ENCODE results near the gene C1orf226. TPM values are rescaled to one million over a fixed set of nuclear protein-coding genes. Genes with fewer than 3 reads are reported as not detected.

The C1orf226 gene
- total and polyA plus RNA-seq, 10 of the 15 experiments (the other 5 are each of a cell fraction or from before 2014, with no cell fraction given): not detected

- intact Hi-C loops (cut with micrococcal nuclease; ENCODE audit: unreplicated experiment): no loop called here
- POLR2A ChIA-PET: no interaction called here
- no peaks in the 10 kb centered on the region for H3K79me2 ChIP-seq (ENCODE audit: control insufficient read depth, insufficient read depth, low read length)
- no peak overlapping the region for H3K4me2 ChIP-seq (ENCODE audit: control insufficient read depth, insufficient read depth)
- 8% methylated on average over 13 of the region's 13 CpGs for WGBS (ENCODE audit: insufficient coverage, insufficient replicate concordance, low lambda C conversion rate, missing lambda C conversion rate)
- no peaks in the 10 kb centered on the region for H3K36me3 ChIP-seq (ENCODE audit: control insufficient read depth in 2 of 2, insufficient read depth in 2 of 2, low read length in 1 of 2)
- no TSS peak for BruUV-seq (replicated peaks)
- no peak overlapping the region for H3K4me3 ChIP-seq
- peak in 1 of 2 experiments; percentile 26; a peak in 1 of 4 replicates for TF ChIP-seq BHLHE40 (IDR thresholded peaks at IDR 0.05; ENCODE audit: borderline replicate concordance in 1 of 2, low read depth in 2 of 2, low read length in 1 of 2)
- TF ChIP-seq GATAD2B (conservative IDR thresholded peaks at IDR 0.05; ENCODE audit: low read depth): no peak
- FAIRE-seq (no peak), ATAC-seq (peak; percentile 50), DNase-seq (ENCODE audit: low read depth, low spot score) (no peak)
- SMC1A ChIA-PET (ENCODE audit: uncharacterized antibody, unreplicated experiment): interaction anchor here (1.1 to 2.2 kb wide), 5 partner anchors 8 to 17 kb away, joined by 3 to 6 read pairs (median 6); no protein-coding TSS in a partner anchor
- H3K27ac ChIP-seq (ENCODE audit: control insufficient read depth, insufficient read depth): no peak overlapping the region
- H3K4me1 ChIP-seq (ENCODE audit: control insufficient read depth, insufficient read depth, low read length): no peaks in the 10 kb centered on the region
- H3K27me3 ChIP-seq (replicated peaks in 1 of 2; ENCODE audit: control insufficient read depth in 2 of 2, insufficient read depth in 2 of 2, low read length in 1 of 2): no peaks in the 10 kb centered on the region
- H3K9ac ChIP-seq (ENCODE audit: control insufficient read depth, insufficient read depth, low read length): no peak overlapping the region
- in situ Hi-C loops (cut with MboI): no loop called here
- RAD21 ChIA-PET (ENCODE audit: unreplicated experiment): interaction anchor here (0.8 to 1.0 kb wide), 2 partner anchors 15 to 19 kb away, joined by 3 to 4 read pairs; no protein-coding TSS in a partner anchor
- CTCF ChIA-PET: interaction anchor here (1.0 to 3.0 kb wide), 3 partner anchors 13 to 17 kb away, joined by 3 to 15 read pairs (median 7); no protein-coding TSS in a partner anchor
- no peak overlapping the region for H2AFZ ChIP-seq (ENCODE audit: control insufficient read depth, low read depth, low read length)
- H4K20me1 ChIP-seq (ENCODE audit: control insufficient read depth, insufficient read depth): no peaks in the 10 kb centered on the region; the same call in 1 of the 2 replicates
- no peaks in the 10 kb centered on the region for H3K9me3 ChIP-seq (replicated peaks; ENCODE audit: control insufficient read depth, insufficient read depth, low read length)
Measured at GRCh38 chr1:162372159-162373071, 9.1 kb upstream of the C1orf226 start.

- Histone ChIP-seq H3K36me3 (ENCODE audit: control insufficient read depth in 2 of 2, insufficient read depth in 2 of 2, low read length in 1 of 2) (no peaks in the 10 kb centered on the region), H4K20me1 (ENCODE audit: control insufficient read depth, insufficient read depth) (no peaks in the 10 kb centered on the region; the same call in 1 of the 2 replicates), H3K4me1 (ENCODE audit: control insufficient read depth, insufficient read depth, low read length) (no peaks in the 10 kb centered on the region), H3K4me2 (ENCODE audit: control insufficient read depth, insufficient read depth) (no peak overlapping the region), H3K9me3 (replicated peaks; ENCODE audit: control insufficient read depth, insufficient read depth, low read length) (no peaks in the 10 kb centered on the region), H3K27ac (ENCODE audit: control insufficient read depth, insufficient read depth) (no peak overlapping the region), H3K4me3 (no peak overlapping the region), H3K79me2 (ENCODE audit: control insufficient read depth, insufficient read depth, low read length) (no peaks in the 10 kb centered on the region), H3K27me3 (replicated peaks in 1 of 2; ENCODE audit: control insufficient read depth in 2 of 2, insufficient read depth in 2 of 2, low read length in 1 of 2) (no peaks in the 10 kb centered on the region), H2AFZ (ENCODE audit: control insufficient read depth, low read depth, low read length) (no peak overlapping the region), H3K9ac (ENCODE audit: control insufficient read depth, insufficient read depth, low read length) (no peak overlapping the region)
- in situ Hi-C loops (cut with MboI) (no loop called here), intact Hi-C loops (cut with micrococcal nuclease; ENCODE audit: unreplicated experiment) (no loop called here)
- no peak for DNase-seq (ENCODE audit: low read depth, low spot score)
- no peak for ATAC-seq
- no peak for FAIRE-seq
- 0% methylated on average over 1 of the region's 1 CpG for WGBS (ENCODE audit: insufficient coverage, insufficient replicate concordance, low lambda C conversion rate, missing lambda C conversion rate)
- ChIA-PET CTCF (interaction anchor here (3.0 kb wide), 1 partner anchor 16 kb away, joined by 15 read pairs; no protein-coding TSS in a partner anchor), POLR2A (no interaction called here), RAD21 (ENCODE audit: unreplicated experiment) (no interaction called here), SMC1A (ENCODE audit: uncharacterized antibody, unreplicated experiment) (interaction anchor here (1.8 to 1.9 kb wide), 2 partner anchors 10 to 14 kb away, joined by 5 to 6 read pairs; no protein-coding TSS in a partner anchor)
- no TSS peak for BruUV-seq (replicated peaks)
- no peak for TF ChIP-seq ATF7 (IDR thresholded peaks at IDR 0.05; ENCODE audit: low read depth)
- no peak for TF ChIP-seq TBL1XR1 (IDR thresholded peaks at IDR 0.05; ENCODE audit: low read depth, low read length)
- TF ChIP-seq ZBTB40 (IDR thresholded peaks at IDR 0.05; ENCODE audit: borderline replicate concordance): no peak
- TF ChIP-seq RELA (IDR thresholded peaks at IDR 0.05; ENCODE audit: borderline replicate concordance, partially characterized antibody): no peak
- no peak for TF ChIP-seq YBX1 (IDR thresholded peaks at IDR 0.05)
- TF ChIP-seq HSF1 (IDR thresholded peaks at IDR 0.05; ENCODE audit: low read depth, low read length): no peak
- TF ChIP-seq HCFC1 (IDR thresholded peaks at IDR 0.05; ENCODE audit: low read length): no peak
- TF ChIP-seq YY1 (IDR thresholded peaks at IDR 0.05; ENCODE audit: low read depth, low read length): no peak
- TF ChIP-seq NBN (IDR thresholded peaks at IDR 0.05): no peak
Measured at GRCh38 chr1:162373072-162373427, 8.5 kb upstream of the C1orf226 start.
